T follicular helper cell (primary cell): ENCODE results near the gene RASGEF1B.
"Not testable (repeated sequence)": the region's sequence is repeated elsewhere in the genome, so short reads cannot be mapped to it uniquely, and the experiment has no call there.

ENCODE experiments used
- DNase-seq: peaks from one replicate; pipeline ENCODE4 v3.0.0-alpha.2; 2020; ENCODE audit warnings: low read depth

RASGEF1B gene

GRCh38 chr4:81498551-81499099 lies 26.9 kb upstream of the RASGEF1B start:
- DNase-seq, result no peak

- DNase-seq, result no peak
Measured at GRCh38 chr4:81498046-81498445, 26.3 kb upstream of the RASGEF1B start.

GRCh38 chr4:81495345-81495744 lies 23.6 kb upstream of the RASGEF1B start:
- no peak for DNase-seq

GRCh38 chr4:81494031-81494431 lies 22.3 kb upstream of the RASGEF1B start:
- no peak for DNase-seq

- DNase-seq, result no peak
Measured at GRCh38 chr4:81492606-81493230, 21.0 kb upstream of the RASGEF1B start.

GRCh38 chr4:81491943-81492342 lies 20.2 kb upstream of the RASGEF1B start:
- DNase-seq, result no peak

GRCh38 chr4:81490403-81491160 lies 18.9 kb upstream of the RASGEF1B start:
- DNase-seq, result no peak

GRCh38 chr4:81486502-81486901 lies 14.8 kb upstream of the RASGEF1B start:
- no peak for DNase-seq

GRCh38 chr4:81485310-81485980 lies 13.7 kb upstream of the RASGEF1B start:
- no peak for DNase-seq

GRCh38 chr4:81482326-81482725 lies 10.6 kb upstream of the RASGEF1B start:
- DNase-seq, result no peak

- no peak for DNase-seq
Measured at GRCh38 chr4:81481151-81481550, 9.4 kb upstream of the RASGEF1B start.

- not testable (repeated sequence) for DNase-seq
Measured at GRCh38 chr4:81479573-81479972, 7.9 kb upstream of the RASGEF1B start.

GRCh38 chr4:81473331-81474265 lies 1.9 kb upstream of the RASGEF1B start:
- not testable (repeated sequence) for DNase-seq

GRCh38 chr4:81472281-81473182 lies 825 bp upstream of the RASGEF1B start:
- DNase-seq, result peak; percentile 39

GRCh38 chr4:81471298-81471587 lies 464 bp downstream of the RASGEF1B start:
- no peak for DNase-seq

GRCh38 chr4:81470456-81471297 lies 1.0 kb downstream of the RASGEF1B start:
- DNase-seq, result peak; percentile 10

- DNase-seq, result no peak
Measured at GRCh38 chr4:81469781-81470455, 1.8 kb downstream of the RASGEF1B start.

GRCh38 chr4:81468678-81469077 lies 3.0 kb downstream of the RASGEF1B start:
- no peak for DNase-seq

- no peak for DNase-seq
Measured at GRCh38 chr4:81467672-81467964, 4.1 kb downstream of the RASGEF1B start.
